HL-60/S4 (cell line): ENCODE results near the gene MYOZ3.

Experiments used
- in situ Hi-C: fragments of 300-500 bp; cut with MboI; formaldehyde crosslinking; loops from 2 replicates; pipeline ENCODE4 v1.14.3; 2022; ENCODE audit warnings: low sequenced_read_pairs

The MYOZ3 gene

DNA sequence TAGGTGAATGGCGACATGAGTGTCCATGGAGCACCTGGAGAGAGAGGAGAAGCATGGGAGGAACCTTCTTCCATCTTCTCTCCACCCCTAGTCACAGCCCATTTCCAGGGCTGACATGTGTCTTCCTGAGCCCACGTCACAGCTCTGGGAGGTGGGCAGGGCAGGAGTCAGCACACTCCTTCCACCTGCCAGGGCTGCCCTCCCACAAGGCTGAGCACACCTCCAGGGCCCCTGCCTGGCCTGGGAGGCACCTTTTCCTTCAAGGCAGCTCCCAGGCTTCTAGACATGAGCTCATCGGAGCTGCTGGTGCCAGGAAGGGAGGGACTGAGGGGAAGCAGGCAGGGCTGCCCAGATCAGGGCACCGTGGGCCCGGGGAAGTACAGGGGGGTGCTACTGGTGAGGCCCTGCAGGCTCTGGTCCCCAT is 34.2 kb upstream of the MYOZ3 start:
- in situ Hi-C loops = no loop called here

- in situ Hi-C loops = no loop called here
Observed at GRCh38 chr5:150627731-150628545, 33.1 kb upstream of the MYOZ3 start.

- in situ Hi-C loops = no loop called here
Observed at GRCh38 chr5:150628936-150629485, 32.0 kb upstream of the MYOZ3 start.

GRCh38 chr5:150630016-150630415 is 31.0 kb upstream of the MYOZ3 start:
- in situ Hi-C loops = no loop called here

- in situ Hi-C loops = no loop called here
Observed at GRCh38 chr5:150630461-150631325, 30.4 kb upstream of the MYOZ3 start.

- in situ Hi-C loops = no loop called here
Observed at GRCh38 chr5:150631326-150631701, 29.7 kb upstream of the MYOZ3 start.

DNA sequence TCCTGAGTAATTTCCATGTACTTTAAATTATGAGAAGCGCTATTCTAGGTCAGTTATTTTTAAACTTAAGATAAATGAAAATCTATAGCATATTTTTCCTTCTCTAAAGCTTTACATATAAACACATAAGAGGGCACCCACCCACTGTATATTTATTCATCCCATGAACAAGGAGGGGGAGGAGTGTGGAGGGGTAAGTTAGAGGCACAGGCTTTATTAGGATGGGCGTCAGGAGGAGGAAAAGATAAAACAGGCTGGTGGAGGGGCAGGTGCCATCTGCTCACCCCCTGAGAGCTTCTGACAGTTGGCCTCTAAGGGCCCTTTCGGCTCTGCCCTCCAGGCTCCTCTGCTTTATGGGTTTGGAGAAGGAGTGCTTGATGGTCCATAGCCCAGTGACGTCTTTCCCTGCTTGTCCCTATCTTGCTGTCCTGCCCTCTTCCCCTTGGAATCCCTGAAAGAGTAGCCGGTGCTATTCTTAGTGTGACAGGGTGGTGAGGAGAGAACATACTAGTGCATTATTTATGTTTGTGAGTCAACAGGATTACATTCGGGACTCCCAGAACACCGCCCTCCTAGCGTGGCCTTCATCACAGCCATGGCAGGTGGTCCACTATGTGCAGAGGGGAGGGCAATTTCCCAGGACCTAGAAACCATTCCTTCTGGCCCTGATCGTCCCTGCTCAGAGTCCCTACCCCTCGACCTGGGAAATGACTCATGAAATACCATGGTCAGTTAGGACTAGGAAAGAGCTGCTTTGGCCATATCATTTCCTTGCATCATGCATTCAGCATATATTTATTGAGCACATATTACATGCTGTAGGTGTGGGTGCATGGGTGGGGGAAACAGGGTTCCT is 28.5 kb upstream of the MYOZ3 start:
- in situ Hi-C loops = no loop called here

- in situ Hi-C loops = no loop called here
Observed at GRCh38 chr5:150633429-150633828, 27.6 kb upstream of the MYOZ3 start.

- in situ Hi-C loops = no loop called here
Observed at GRCh38 chr5:150636391-150637244, 24.4 kb upstream of the MYOZ3 start.

DNA sequence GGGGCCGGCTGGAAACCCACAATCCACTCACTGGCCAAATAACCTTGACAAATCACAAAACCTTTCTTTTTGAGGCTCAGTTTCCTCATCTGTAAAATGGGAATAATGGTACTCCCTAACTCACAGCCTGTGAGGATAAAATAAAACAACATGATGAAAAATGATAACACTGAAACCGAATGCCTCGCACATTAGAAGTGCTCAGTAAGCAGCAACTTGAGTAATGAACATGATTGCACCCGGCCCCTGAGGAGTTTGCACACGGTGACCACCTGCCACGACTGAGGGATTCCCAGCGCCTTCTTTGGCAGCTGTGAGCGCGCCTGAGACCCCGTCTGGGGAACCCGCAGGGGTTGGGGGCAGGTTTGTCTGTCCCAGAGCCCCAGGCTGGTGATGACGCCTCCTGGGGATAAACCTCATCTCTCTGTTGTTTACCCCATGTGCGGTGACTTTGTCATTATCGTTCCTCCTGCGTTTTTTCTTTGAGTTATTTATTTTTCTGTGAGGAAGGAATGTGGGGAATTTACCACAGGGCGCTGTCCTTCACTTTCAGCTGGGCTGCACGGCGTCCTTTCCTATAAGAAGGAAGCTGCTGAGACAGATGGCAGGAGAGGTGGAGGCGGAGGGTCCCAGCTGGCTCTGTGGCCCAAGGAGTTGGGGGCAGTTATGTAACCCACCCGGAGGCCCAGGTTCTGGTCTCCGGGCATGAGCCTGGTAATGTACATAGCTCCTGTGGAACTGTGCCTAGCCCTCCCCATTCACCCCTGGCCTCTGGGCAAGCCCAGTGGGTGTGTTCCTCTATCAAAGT is 23.6 kb upstream of the MYOZ3 start:
- in situ Hi-C loops = no loop called here

DNA sequence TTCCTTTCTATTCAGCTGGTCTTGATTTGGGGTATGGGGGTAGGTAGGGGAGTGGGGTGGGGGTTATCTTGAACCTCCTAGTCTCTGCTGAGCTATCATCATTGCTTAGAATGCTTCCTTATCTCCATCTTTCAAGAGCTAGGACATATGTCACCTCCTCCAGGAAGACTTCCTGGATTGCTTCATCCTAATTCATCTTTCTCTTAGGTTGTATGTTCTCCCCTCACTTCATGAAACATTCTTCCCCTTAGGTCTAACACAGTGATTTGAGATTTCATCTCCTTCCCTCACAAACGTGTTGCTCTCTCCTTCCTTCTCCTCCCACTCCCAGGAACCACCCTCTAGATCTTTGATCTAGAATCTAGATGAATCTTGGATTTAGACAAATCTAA is 23.0 kb upstream of the MYOZ3 start:
- in situ Hi-C loops = no loop called here

GRCh38 chr5:150638488-150639376 is 22.3 kb upstream of the MYOZ3 start:
- in situ Hi-C loops = no loop called here

DNA sequence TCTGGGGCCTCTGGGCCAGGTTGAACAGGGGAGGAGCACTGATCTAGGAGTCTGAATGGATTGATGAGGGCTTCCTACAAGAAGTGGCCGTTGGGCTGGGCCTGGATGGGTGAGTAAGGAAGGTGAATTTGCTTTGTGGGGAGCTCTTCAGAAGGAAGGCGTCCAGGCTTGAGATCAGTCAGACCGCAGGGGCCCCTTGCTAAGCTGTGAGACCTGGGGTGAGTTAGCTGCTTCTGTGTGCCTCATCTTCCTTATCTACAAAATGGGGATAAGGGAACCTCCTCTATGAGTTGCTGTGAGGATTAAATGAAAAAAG is 21.7 kb upstream of the MYOZ3 start:
- in situ Hi-C loops = no loop called here

- in situ Hi-C loops = no loop called here
Observed at GRCh38 chr5:150639751-150640150, 21.3 kb upstream of the MYOZ3 start.

GRCh38 chr5:150640311-150641005 is 20.6 kb upstream of the MYOZ3 start, which contains the start of gene SYNPO:
Gene SYNPO, plus strand, starts transcription at chr5:150640660. Its CDS starts 7,616 bp downstream, at chr5:150648276.
- in situ Hi-C loops = no loop called here

GRCh38 chr5:150641006-150641570 is 20.0 kb upstream of the MYOZ3 start:
- in situ Hi-C loops = no loop called here
